ENCODE results near the gene WNT2.

Gene WNT2

GRCh38 chr7:117349570-117349969 lies 26.7 kb upstream of the WNT2 start:
- Histone ChIP-seq H3K9me3 (no peaks in the 10 kb centered on the region), H3K27ac (no peak overlapping the region), H3K27me3 (peaks cover 3% of the 10 kb centered on the region), H3K4me3 (ENCODE audit: low read depth in 1 of 2, low read length in 1 of 2) (no peak overlapping the region), H3K36me3 (no peaks in the 10 kb centered on the region), H3K4me1 (ENCODE audit: control insufficient read depth in 1 of 2, insufficient read depth in 1 of 2, low read depth in 1 of 2, low read length in 1 of 2) (no peaks in the 10 kb centered on the region)
- TF ChIP-seq CTCF (IDR thresholded peaks at IDR 0.05) = no peak

GRCh38 chr7:117347962-117348672 lies 25.3 kb upstream of the WNT2 start:
- no peaks in the 10 kb centered on the region for H3K36me3 ChIP-seq
- TF ChIP-seq CTCF (IDR thresholded peaks at IDR 0.05) = no peak
- no peak overlapping the region for H3K4me3 ChIP-seq (ENCODE audit: low read depth in 1 of 2, low read length in 1 of 2)
- no peaks in the 10 kb centered on the region for H3K9me3 ChIP-seq
- no peak overlapping the region for H3K27ac ChIP-seq
- H3K27me3 ChIP-seq = peaks cover 3% of the 10 kb centered on the region
- no peaks in the 10 kb centered on the region for H3K4me1 ChIP-seq (ENCODE audit: control insufficient read depth in 1 of 2, insufficient read depth in 1 of 2, low read depth in 1 of 2, low read length in 1 of 2)

- TF ChIP-seq CTCF (IDR thresholded peaks at IDR 0.05) = no peak
- H3K36me3 ChIP-seq = no peaks in the 10 kb centered on the region
- no peaks in the 10 kb centered on the region for H3K9me3 ChIP-seq
- peaks cover 3% of the 10 kb centered on the region for H3K27me3 ChIP-seq
- no peak overlapping the region for H3K4me3 ChIP-seq (ENCODE audit: low read depth in 1 of 2, low read length in 1 of 2)
- no peaks in the 10 kb centered on the region for H3K4me1 ChIP-seq (ENCODE audit: control insufficient read depth in 1 of 2, insufficient read depth in 1 of 2, low read depth in 1 of 2, low read length in 1 of 2)
- no peak overlapping the region for H3K27ac ChIP-seq
Observed at GRCh38 chr7:117347480-117347879, 24.6 kb upstream of the WNT2 start.

- H3K27me3 ChIP-seq = peaks cover 3% of the 10 kb centered on the region
- no peaks in the 10 kb centered on the region for H3K4me1 ChIP-seq (ENCODE audit: control insufficient read depth in 1 of 2, insufficient read depth in 1 of 2, low read depth in 1 of 2, low read length in 1 of 2)
- H3K36me3 ChIP-seq = no peaks in the 10 kb centered on the region
- H3K4me3 ChIP-seq (ENCODE audit: low read depth in 1 of 2, low read length in 1 of 2) = no peak overlapping the region
- no peak overlapping the region for H3K27ac ChIP-seq
- TF ChIP-seq CTCF (IDR thresholded peaks at IDR 0.05) = no peak
- no peaks in the 10 kb centered on the region for H3K9me3 ChIP-seq
Observed at GRCh38 chr7:117346161-117346560, 23.3 kb upstream of the WNT2 start.

GRCh38 chr7:117338020-117338419 lies 15.2 kb upstream of the WNT2 start:
- Histone ChIP-seq H3K36me3 (no peaks in the 10 kb centered on the region), H3K4me1 (ENCODE audit: control insufficient read depth in 1 of 2, insufficient read depth in 1 of 2, low read depth in 1 of 2, low read length in 1 of 2) (no peaks in the 10 kb centered on the region), H3K9me3 (no peaks in the 10 kb centered on the region), H3K27me3 (peaks cover 10% of the 10 kb centered on the region), H3K27ac (no peak overlapping the region), H3K4me3 (ENCODE audit: low read depth in 1 of 2, low read length in 1 of 2) (no peak overlapping the region)
- TF ChIP-seq CTCF (IDR thresholded peaks at IDR 0.05) = no peak
